Heart left ventricle (tissue), 13 donors: ENCODE results near the gene UBAP1.

Experiments
- POLR2A ChIP-seq, 2 donors: fragments of 450-650 bp; IDR thresholded peaks; one replicate each; pipeline ENCODE4 v1.6.1; 2017; ENCODE audit warnings: antibody characterized with exemption in 2 of 2, mild to moderate bottlenecking in 2 of 2, moderate library complexity in 2 of 2
- TF ChIP-seq, protein P1 (sequence below), 12 donors: fragments of 200-600 bp; sonication (generic) in 4 of 12; IDR thresholded peaks; one replicate each; pipeline versions ENCODE4 v1.5.0 to v1.8.0; 2018 to 2022; ENCODE audit warnings: antibody characterized with exemption in 12 of 12, mild to moderate bottlenecking in 5 of 12
- donor health status: ischemic (EF 13 %, LVEDD 7.1; RV severe dilation, severe dysfunction).
- donor health status: DM: no; HTN: yes; CAD: no.
- donor health status: DM: no; HTN: no; CAD: no.
- donor health status: ischemic (EF 25% LVEDD 6.9; RV normal size, moderate dysfunction).
- donor health status: ischemic (EF 25% LVEDD 5.7; RV mildly dilated, moderate dysfunction).
- donor health status: ischemic (EF 35%, LVEDD 5.7; RV mildly dilated, moderate dysfunction).
- donor health status: nonischemic (EF 11% LVEDD 7.7; RV severe dilation, severe dysfunction).
- donor health status: DM: yes; HTN: yes; CAD: no.
- donor health status: PGD.
- donor health status: ischemic (EF 29% LVEDD 5.4; RV normal size, mild dysfunction).
- donor health status: nonischemic (EF 23%, LVEDD 6.1; RV moderate dilation, normal function).

DNA sequence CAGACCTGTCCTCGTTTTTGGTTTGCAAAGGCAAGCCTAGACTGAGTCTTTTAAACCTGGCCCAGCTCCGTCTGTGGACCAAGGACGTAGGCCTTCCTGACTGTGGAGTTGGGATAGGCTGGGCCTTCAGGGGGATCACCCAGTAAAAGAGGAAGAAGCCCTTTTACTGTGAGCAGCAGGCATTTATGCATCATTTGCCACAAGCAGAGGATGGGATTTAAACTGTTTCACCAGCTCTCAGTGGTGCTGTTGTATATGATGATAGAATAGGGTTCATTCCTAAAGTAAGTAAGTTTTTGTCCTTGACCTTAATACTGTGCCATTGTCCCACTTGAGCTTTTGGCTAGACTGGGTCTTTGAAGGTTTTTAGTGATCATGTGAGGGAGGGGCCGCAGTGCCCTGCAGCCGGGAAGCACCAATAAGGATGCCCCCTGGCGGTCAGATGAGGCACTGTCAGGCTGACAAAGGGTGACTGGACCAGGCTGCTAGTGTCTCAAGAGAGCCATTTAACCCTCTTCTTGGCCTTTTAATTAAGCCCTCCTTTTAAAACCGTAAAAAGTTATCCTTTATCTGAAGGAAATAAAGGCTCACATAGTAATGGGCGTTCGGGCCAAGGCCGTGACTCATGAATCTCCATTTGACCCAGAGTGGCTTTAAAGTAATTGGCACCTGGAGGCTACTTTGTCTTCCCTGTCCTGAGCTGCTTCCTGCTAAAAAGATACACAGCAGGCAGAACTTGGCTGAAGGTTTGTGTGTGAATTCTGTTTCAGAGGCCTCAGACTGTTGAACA is 74.0 kb downstream of the UBAP1 start:
- TF ChIP-seq, protein P1, sequence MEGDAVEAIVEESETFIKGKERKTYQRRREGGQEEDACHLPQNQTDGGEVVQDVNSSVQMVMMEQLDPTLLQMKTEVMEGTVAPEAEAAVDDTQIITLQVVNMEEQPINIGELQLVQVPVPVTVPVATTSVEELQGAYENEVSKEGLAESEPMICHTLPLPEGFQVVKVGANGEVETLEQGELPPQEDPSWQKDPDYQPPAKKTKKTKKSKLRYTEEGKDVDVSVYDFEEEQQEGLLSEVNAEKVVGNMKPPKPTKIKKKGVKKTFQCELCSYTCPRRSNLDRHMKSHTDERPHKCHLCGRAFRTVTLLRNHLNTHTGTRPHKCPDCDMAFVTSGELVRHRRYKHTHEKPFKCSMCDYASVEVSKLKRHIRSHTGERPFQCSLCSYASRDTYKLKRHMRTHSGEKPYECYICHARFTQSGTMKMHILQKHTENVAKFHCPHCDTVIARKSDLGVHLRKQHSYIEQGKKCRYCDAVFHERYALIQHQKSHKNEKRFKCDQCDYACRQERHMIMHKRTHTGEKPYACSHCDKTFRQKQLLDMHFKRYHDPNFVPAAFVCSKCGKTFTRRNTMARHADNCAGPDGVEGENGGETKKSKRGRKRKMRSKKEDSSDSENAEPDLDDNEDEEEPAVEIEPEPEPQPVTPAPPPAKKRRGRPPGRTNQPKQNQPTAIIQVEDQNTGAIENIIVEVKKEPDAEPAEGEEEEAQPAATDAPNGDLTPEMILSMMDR (IDR thresholded peaks at IDR 0.05) = peak; percentile 52 to 98 (median 92)
- TF ChIP-seq POLR2A (IDR thresholded peaks at IDR 0.05) = no peak
